Activated B cell treated with CpG ODN at 0.5 μM for 24 hours (primary cell): ENCODE results near the gene UBQLN4. TPM values are rescaled to one million over a fixed set of nuclear protein-coding genes. Genes with fewer than 3 reads are reported as not detected.

Experiments
- ATAC-seq: fragments of 200-7000 bp; cut with Tn5 transposase; one replicate; pipeline ENCODE4 v1.10.0; 2021; ENCODE audit warnings: low read depth, mild to moderate bottlenecking, moderate library complexity
- CTCF ChIA-PET: fragments of 350-600 bp; sonication (Branson Sonifier 250); formaldehyde crosslinking; loops from one replicate; lab custom pipeline; 2021; ENCODE audit warnings: antibody characterized with exemption; lab: Charles Lee
- POLR2A ChIA-PET: fragments of 350-600 bp; sonication (Branson Sonifier 250); formaldehyde crosslinking; loops from one replicate; lab custom pipeline; 2021; ENCODE audit warnings: antibody characterized with exemption; lab: Charles Lee
- DNase-seq: peaks from one replicate; pipeline ENCODE4 v3.0.0; 2022
- H3K27ac Mint-ChIP-seq: one replicate; pipeline ENCODE4 v1.8.0; 2020; ENCODE audit warnings: mixed read lengths
- H3K27me3 Mint-ChIP-seq: one replicate; pipeline ENCODE4 v1.8.0; 2021; ENCODE audit warnings: mixed read lengths
- H3K36me3 Mint-ChIP-seq: one replicate; pipeline ENCODE4 v1.8.0; 2021; ENCODE audit warnings: low read depth, mixed read lengths
- H3K4me1 Mint-ChIP-seq: one replicate; pipeline ENCODE4 v1.8.0; 2021; ENCODE audit warnings: mixed read lengths
- H3K4me3 Mint-ChIP-seq: one replicate; pipeline ENCODE4 v1.8.0; 2020; ENCODE audit warnings: mild to moderate bottlenecking, mixed read lengths
- H3K9me3 Mint-ChIP-seq: one replicate; pipeline ENCODE4 v1.8.0; 2020; ENCODE audit warnings: mixed read lengths
- intact Hi-C: fragments of 100-400 bp; cut with micrococcal nuclease; formaldehyde crosslinking; loops from one replicate; pipeline ENCODE4 v1.15.1; 2024
- total RNA-seq: library from RNA; stranded (reverse); gene quantifications from 2 replicates; pipeline ENCODE4 v1.2.3, GENCODE V29; 2022
- TF ChIP-seq, protein P1 (sequence below): fragments of 200-600 bp; IDR thresholded peaks from one replicate; pipeline ENCODE4 v1.8.0; 2022; ENCODE audit warnings: antibody characterized with exemption, mild to moderate bottlenecking

The UBQLN4 gene
- total RNA-seq, 1 donor from 2014 or later = 28.1 TPM

DNA sequence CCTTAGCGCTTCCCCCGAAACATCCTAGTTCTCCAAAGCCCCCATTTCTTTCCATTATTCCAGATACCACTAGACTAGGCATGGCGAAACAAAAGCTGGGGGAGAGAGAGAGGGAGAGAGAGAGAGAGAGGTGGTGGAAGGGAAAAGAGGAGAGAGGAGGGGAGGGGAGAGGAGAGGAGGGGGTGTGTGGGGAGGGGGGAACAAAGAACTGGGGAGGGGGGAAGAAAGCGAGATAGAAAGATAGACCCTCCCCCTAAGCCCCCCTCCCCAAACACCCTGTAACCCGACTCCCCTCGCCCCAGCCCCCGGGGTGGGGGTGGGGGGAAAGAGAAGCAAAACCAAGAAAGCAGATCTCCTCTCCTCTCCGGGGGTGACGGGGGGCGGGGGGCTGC lies 28.3 kb upstream of the UBQLN4 start:
- POLR2A ChIA-PET = interaction anchor here (1.2 kb wide), 1 partner anchor 131 kb away, joined by 3 read pairs; the partner anchor contains the start of gene PMF1
- H3K36me3 Mint-ChIP-seq = no peaks in the 10 kb centered on the region
- CTCF ChIA-PET = no interaction called here
- peaks cover 14% of the 10 kb centered on the region for H3K27me3 Mint-ChIP-seq
- TF ChIP-seq, protein P1, sequence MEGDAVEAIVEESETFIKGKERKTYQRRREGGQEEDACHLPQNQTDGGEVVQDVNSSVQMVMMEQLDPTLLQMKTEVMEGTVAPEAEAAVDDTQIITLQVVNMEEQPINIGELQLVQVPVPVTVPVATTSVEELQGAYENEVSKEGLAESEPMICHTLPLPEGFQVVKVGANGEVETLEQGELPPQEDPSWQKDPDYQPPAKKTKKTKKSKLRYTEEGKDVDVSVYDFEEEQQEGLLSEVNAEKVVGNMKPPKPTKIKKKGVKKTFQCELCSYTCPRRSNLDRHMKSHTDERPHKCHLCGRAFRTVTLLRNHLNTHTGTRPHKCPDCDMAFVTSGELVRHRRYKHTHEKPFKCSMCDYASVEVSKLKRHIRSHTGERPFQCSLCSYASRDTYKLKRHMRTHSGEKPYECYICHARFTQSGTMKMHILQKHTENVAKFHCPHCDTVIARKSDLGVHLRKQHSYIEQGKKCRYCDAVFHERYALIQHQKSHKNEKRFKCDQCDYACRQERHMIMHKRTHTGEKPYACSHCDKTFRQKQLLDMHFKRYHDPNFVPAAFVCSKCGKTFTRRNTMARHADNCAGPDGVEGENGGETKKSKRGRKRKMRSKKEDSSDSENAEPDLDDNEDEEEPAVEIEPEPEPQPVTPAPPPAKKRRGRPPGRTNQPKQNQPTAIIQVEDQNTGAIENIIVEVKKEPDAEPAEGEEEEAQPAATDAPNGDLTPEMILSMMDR = no peak
- H3K4me1 Mint-ChIP-seq = peaks cover 19% of the 10 kb centered on the region
- peak overlapping the region; percentile 89 for H3K4me3 Mint-ChIP-seq
- intact Hi-C loops = loop anchor here (1.0 to 5.0 kb wide), 2 partner anchors 28 to 255 kb away; partner anchors contain the start of genes CCT3, LAMTOR2 and TSACC
- no peak for DNase-seq
- no peak overlapping the region for H3K27ac Mint-ChIP-seq
- no peak for ATAC-seq
- no peaks in the 10 kb centered on the region for H3K9me3 Mint-ChIP-seq

DNA sequence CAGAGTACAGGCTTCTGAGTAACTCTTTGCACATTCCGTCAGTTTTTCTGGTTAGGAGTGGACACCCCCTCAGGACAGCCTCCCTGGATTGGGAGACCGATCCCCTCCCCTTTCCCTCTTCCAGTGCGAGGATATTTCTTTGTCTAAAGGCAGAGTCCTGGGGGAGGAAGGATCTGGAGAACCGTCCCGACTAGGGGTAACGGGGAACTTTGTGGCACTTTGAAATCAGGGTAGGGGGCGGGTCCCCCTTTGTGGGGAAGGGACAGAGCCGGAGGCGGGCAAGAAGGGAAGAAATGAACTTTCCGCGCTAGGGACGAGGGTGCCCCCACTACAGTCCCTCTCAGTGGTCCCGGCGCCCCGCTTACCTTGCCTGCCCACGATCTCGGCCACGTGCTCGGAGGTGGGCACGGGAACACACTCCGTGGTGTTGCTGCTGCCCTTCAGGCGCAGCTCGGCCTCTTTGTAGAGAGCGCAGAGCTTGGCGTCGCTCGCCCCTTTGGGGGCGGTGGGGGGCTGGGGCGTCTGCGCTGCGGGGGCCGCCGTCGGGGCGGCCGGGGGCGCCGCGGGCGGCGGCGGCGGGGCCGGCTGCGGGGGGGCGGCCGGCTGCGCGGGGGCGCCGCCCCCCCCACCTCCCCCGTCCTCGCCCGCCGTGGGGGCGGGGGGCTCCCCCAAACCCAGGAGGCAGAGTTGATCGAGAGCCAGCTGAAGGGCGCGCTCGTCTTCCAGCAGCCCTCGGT lies 27.8 kb upstream of the UBQLN4 start:
- ChIA-PET CTCF (no interaction called here), POLR2A (no interaction called here)
- intact Hi-C loops = loop anchor here (5.0 kb wide), 1 partner anchor 256 kb away; the partner anchor contains the start of genes CCT3 and TSACC
- H3K27ac Mint-ChIP-seq = no peak overlapping the region
- H3K4me3 Mint-ChIP-seq = peak overlapping the region; percentile 71
- DNase-seq (no peak), ATAC-seq (no peak)
- H3K27me3 Mint-ChIP-seq = peaks cover 14% of the 10 kb centered on the region
- TF ChIP-seq, protein P1 = no peak
- H3K9me3 Mint-ChIP-seq = no peaks in the 10 kb centered on the region
- H3K36me3 Mint-ChIP-seq = no peaks in the 10 kb centered on the region
- peaks cover 21% of the 10 kb centered on the region for H3K4me1 Mint-ChIP-seq

DNA sequence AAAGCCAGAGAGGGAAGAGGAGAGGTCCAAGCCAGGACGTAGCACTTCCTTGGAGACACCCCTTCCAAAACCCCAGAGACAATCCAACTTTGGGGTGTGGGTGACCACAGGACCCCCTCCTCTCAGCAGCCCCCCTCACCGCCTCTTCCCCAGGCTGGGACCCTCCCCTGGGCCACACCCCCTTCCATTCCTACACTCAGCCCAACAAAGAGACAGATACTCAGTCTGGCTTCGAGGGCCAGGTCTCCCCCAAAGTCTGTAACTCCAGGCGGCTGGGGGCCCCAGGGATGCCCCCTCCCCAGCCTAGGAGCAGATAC lies 27.2 kb upstream of the UBQLN4 start:
- H3K4me3 Mint-ChIP-seq = peak overlapping the region; percentile 67
- CTCF ChIA-PET = no interaction called here
- peaks cover 11% of the 10 kb centered on the region for H3K27me3 Mint-ChIP-seq

DNA sequence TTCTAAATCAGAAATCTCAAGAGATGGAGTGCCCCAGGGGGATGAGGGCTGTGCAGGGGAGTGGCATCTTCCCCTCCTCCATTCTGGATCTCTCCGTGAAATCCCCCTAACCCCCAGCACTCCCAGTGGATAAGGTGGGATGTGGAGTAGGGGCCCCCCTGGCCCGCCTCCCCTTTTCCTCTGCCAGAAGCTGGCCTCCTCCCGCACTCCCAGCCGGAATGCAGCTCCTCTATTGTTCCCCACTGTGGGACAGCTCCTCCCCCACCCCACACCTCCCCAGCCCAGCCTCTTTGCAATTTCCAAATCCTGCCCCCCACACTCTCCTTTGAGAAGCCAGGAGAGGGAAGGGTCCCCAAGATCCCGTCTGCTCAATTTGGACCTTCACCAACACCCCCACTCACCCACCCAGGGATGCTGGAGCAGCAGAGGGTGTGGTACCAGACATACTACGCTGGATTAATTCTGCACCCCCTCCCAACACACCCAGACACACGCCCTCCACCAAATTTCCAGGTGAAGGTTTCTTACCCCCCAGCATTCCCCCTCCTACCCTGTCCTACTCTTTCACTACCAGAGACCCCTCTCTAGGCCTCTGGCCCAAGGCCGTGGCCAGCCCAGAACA lies 26.8 kb upstream of the UBQLN4 start:
- peaks cover 31% of the 10 kb centered on the region for H3K4me1 Mint-ChIP-seq
- ATAC-seq = no peak
- H3K27me3 Mint-ChIP-seq = peaks cover 10% of the 10 kb centered on the region
- TF ChIP-seq, protein P1 = no peak
- no peak overlapping the region for H3K27ac Mint-ChIP-seq
- DNase-seq = no peak
- no peak overlapping the region for H3K4me3 Mint-ChIP-seq
- CTCF ChIA-PET = interaction anchor here (1.6 kb wide), 1 partner anchor 14 kb away, joined by 3 read pairs; no protein-coding TSS in a partner anchor
- no peaks in the 10 kb centered on the region for H3K9me3 Mint-ChIP-seq
- intact Hi-C loops = loop anchor here (5.0 kb wide), 1 partner anchor 257 kb away; the partner anchor contains the start of genes CCT3 and TSACC
- POLR2A ChIA-PET = no interaction called here
- no peaks in the 10 kb centered on the region for H3K36me3 Mint-ChIP-seq

More for the DNA sequence above, 27.2 kb upstream of the UBQLN4 start:
- POLR2A ChIA-PET = no interaction called here
- DNase-seq (no peak), ATAC-seq (no peak)
- H3K36me3 Mint-ChIP-seq = no peaks in the 10 kb centered on the region
- H3K4me1 Mint-ChIP-seq = peaks cover 26% of the 10 kb centered on the region
- TF ChIP-seq, protein P1 = no peak
- H3K9me3 Mint-ChIP-seq = no peaks in the 10 kb centered on the region
- H3K27ac Mint-ChIP-seq = no peak overlapping the region
- intact Hi-C loops = loop anchor here (5.0 kb wide), 1 partner anchor 256 kb away; the partner anchor contains the start of genes CCT3 and TSACC

DNA sequence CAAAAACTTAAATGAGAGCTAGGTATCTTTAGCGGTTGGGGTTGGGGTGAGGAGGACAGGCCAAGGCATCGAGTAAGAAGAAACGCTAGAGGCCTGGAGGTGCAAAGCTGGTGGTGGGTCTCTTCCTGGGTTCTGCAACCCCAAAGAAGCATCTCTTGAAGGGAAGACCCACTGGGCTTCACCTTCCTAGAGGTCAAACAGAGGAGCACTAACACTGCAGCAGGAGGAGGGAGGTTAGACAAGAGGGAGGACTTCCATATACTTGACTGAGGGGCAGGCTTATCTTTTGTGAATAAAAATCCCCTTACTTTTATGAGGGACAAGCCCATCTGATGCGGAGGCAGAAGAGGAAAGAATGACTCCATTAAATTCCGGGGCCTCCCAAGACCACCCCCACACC lies 26.2 kb upstream of the UBQLN4 start:
- no peak for ATAC-seq
- intact Hi-C loops = loop anchor here (5.0 kb wide), 1 partner anchor 258 kb away; the partner anchor contains the start of genes CCT3 and TSACC
- no peak for DNase-seq
- CTCF ChIA-PET = interaction anchor here (1.6 kb wide), 1 partner anchor 13 kb away, joined by 3 read pairs; no protein-coding TSS in a partner anchor
- Mint-ChIP-seq H3K4me1 (peaks cover 32% of the 10 kb centered on the region), H3K27me3 (peaks cover 6% of the 10 kb centered on the region), H3K36me3 (no peaks in the 10 kb centered on the region), H3K27ac (no peak overlapping the region), H3K4me3 (peak overlapping the region; percentile 42), H3K9me3 (no peaks in the 10 kb centered on the region)
- TF ChIP-seq, protein P1 = no peak
- POLR2A ChIA-PET = no interaction called here
